ENCODE measurements around the gene TXNDC5. TPM values are rescaled to one million over a fixed set of nuclear protein-coding genes. Genes with fewer than 3 reads are reported as not detected.

TXNDC5 gene
- total and polyA plus RNA-seq, 4 experiments from 2014 or later: 18.1 to 45.7 (median 24.4) TPM

DNA sequence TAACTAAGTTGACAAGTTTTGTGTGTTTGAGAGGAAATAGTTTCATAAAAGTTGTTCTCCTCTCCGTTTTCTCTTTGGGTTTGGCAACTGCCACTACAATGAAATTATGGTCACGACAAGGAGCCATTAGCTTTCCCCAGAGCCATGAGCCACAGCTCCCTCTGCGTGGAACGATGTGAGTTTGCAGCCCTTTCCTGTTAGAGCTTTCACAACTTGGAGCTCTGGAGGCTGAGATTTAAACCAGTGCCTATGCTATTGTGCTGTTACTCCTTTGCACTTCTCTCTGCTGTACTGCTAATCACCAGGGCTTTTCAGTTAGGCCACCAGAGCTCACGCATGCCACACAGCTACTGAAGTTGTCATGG, 29.3 kb upstream of the TXNDC5 start:
- CTCF ChIA-PET (ENCODE audit: partially characterized antibody): no interaction called here
- Histone ChIP-seq H3K4me3 (ENCODE audit: low read length in 2 of 2) (no peak overlapping the region), H3K9me3 (ENCODE audit: control insufficient read depth in 1 of 2, low read length in 2 of 2) (no peaks in the 10 kb centered on the region), H3K36me3 (ENCODE audit: insufficient read depth, low read length) (no peaks in the 10 kb centered on the region), H3K27me3 (ENCODE audit: insufficient read depth, low read length) (no peaks in the 10 kb centered on the region), H3K4me1 (ENCODE audit: insufficient read depth, low read length) (no peaks in the 10 kb centered on the region), H3K27ac (ENCODE audit: low read depth, low read length) (no peak overlapping the region)
- H3K4me3 Mint-ChIP-seq: no peak overlapping the region
- intact Hi-C loops (cut with micrococcal nuclease): no loop called here
- peaks cover 0 to 4% (median 2%) of the 10 kb centered on the region in 8 donors for H3K9me3 Mint-ChIP-seq
- peaks cover 3% of the 10 kb centered on the region in 2 donors for H3K27me3 Mint-ChIP-seq
- no peaks in the 10 kb centered on the region for H3K36me3 Mint-ChIP-seq
- H3K27ac Mint-ChIP-seq: no peak overlapping the region
- DNase-seq: no peak
- no peaks in the 10 kb centered on the region for H3K4me1 Mint-ChIP-seq
- POLR2A ChIA-PET (ENCODE audit: partially characterized antibody): no interaction called here

- Mint-ChIP-seq H3K27me3 (peaks cover 3% of the 10 kb centered on the region in 2 donors), H3K9me3 (peaks cover 0 to 4% (median 2%) of the 10 kb centered on the region in 8 donors), H3K27ac (no peak overlapping the region), H3K36me3 (no peaks in the 10 kb centered on the region), H3K4me3 (no peak overlapping the region), H3K4me1 (no peaks in the 10 kb centered on the region)
- DNase-seq: no peak
- H3K36me3 ChIP-seq (ENCODE audit: insufficient read depth, low read length): no peaks in the 10 kb centered on the region
- H3K4me1 ChIP-seq (ENCODE audit: insufficient read depth, low read length): no peaks in the 10 kb centered on the region
- H3K9me3 ChIP-seq (ENCODE audit: control insufficient read depth in 1 of 2, low read length in 2 of 2): no peaks in the 10 kb centered on the region
- no peak overlapping the region for H3K27ac ChIP-seq (ENCODE audit: low read depth, low read length)
- no peak overlapping the region for H3K4me3 ChIP-seq (ENCODE audit: low read length in 2 of 2)
- POLR2A ChIA-PET (ENCODE audit: partially characterized antibody): no interaction called here
- CTCF ChIA-PET (ENCODE audit: partially characterized antibody): no interaction called here
- no peaks in the 10 kb centered on the region for H3K27me3 ChIP-seq (ENCODE audit: insufficient read depth, low read length)
- intact Hi-C loops (cut with micrococcal nuclease): no loop called here
Measured at GRCh38 chr6:7939184-7939863, 28.7 kb upstream of the TXNDC5 start.

GRCh38 chr6:7938562-7939183, 28.1 kb upstream of the TXNDC5 start:
- POLR2A ChIA-PET (ENCODE audit: partially characterized antibody): no interaction called here
- H3K27ac Mint-ChIP-seq: no peak overlapping the region

GRCh38 chr6:7933794-7934193, 23.2 kb upstream of the TXNDC5 start:
- no peaks in the 10 kb centered on the region for H3K4me1 ChIP-seq (ENCODE audit: insufficient read depth, low read length)
- H3K4me3 ChIP-seq (ENCODE audit: low read length in 2 of 2): no peak overlapping the region
- no peak overlapping the region for H3K4me3 Mint-ChIP-seq
- H3K27me3 ChIP-seq (ENCODE audit: insufficient read depth, low read length): no peaks in the 10 kb centered on the region
- H3K27me3 Mint-ChIP-seq: peaks cover 0 to 3% of the 10 kb centered on the region in 2 donors
- ChIA-PET CTCF (ENCODE audit: partially characterized antibody) (no interaction called here), POLR2A (ENCODE audit: partially characterized antibody) (interaction anchor here (0.7 kb wide), 1 partner anchor 14 kb away, joined by 4 read pairs; no protein-coding TSS in a partner anchor)
- H3K36me3 ChIP-seq (ENCODE audit: insufficient read depth, low read length): no peaks in the 10 kb centered on the region
- no peaks in the 10 kb centered on the region for H3K9me3 ChIP-seq (ENCODE audit: control insufficient read depth in 1 of 2, low read length in 2 of 2)
- H3K27ac ChIP-seq (ENCODE audit: low read depth, low read length): no peak overlapping the region
- no peak overlapping the region for H3K27ac Mint-ChIP-seq
- no peaks in the 10 kb centered on the region for H3K36me3 Mint-ChIP-seq
- no peaks in the 10 kb centered on the region for H3K9me3 Mint-ChIP-seq
- DNase-seq: no peak
- H3K4me1 Mint-ChIP-seq: no peaks in the 10 kb centered on the region
- intact Hi-C loops (cut with micrococcal nuclease): no loop called here

More at GRCh38 chr6:7938562-7939183, 28.1 kb upstream of the TXNDC5 start:
- no peaks in the 10 kb centered on the region for H3K36me3 Mint-ChIP-seq
- Histone ChIP-seq H3K36me3 (ENCODE audit: insufficient read depth, low read length) (no peaks in the 10 kb centered on the region), H3K27ac (ENCODE audit: low read depth, low read length) (no peak overlapping the region), H3K9me3 (ENCODE audit: control insufficient read depth in 1 of 2, low read length in 2 of 2) (no peaks in the 10 kb centered on the region), H3K27me3 (ENCODE audit: insufficient read depth, low read length) (no peaks in the 10 kb centered on the region), H3K4me1 (ENCODE audit: insufficient read depth, low read length) (no peaks in the 10 kb centered on the region), H3K4me3 (ENCODE audit: low read length in 2 of 2) (no peak overlapping the region)
- H3K4me3 Mint-ChIP-seq: no peak overlapping the region
- CTCF ChIA-PET (ENCODE audit: partially characterized antibody): no interaction called here
- DNase-seq: no peak
- intact Hi-C loops (cut with micrococcal nuclease): no loop called here
- H3K27me3 Mint-ChIP-seq: peaks cover 3 to 5% of the 10 kb centered on the region in 2 donors
- H3K4me1 Mint-ChIP-seq: no peaks in the 10 kb centered on the region
- H3K9me3 Mint-ChIP-seq: peaks cover 0 to 4% (median 0%) of the 10 kb centered on the region in 8 donors

GRCh38 chr6:7932625-7933024, 22.0 kb upstream of the TXNDC5 start:
- intact Hi-C loops (cut with micrococcal nuclease): no loop called here
- Histone ChIP-seq H3K27ac (ENCODE audit: low read depth, low read length) (no peak overlapping the region), H3K9me3 (ENCODE audit: control insufficient read depth in 1 of 2, low read length in 2 of 2) (no peaks in the 10 kb centered on the region), H3K4me3 (ENCODE audit: low read length in 2 of 2) (no peak overlapping the region), H3K4me1 (ENCODE audit: insufficient read depth, low read length) (no peaks in the 10 kb centered on the region), H3K27me3 (ENCODE audit: insufficient read depth, low read length) (no peaks in the 10 kb centered on the region), H3K36me3 (ENCODE audit: insufficient read depth, low read length) (no peaks in the 10 kb centered on the region)
- H3K4me1 Mint-ChIP-seq: no peaks in the 10 kb centered on the region
- no peaks in the 10 kb centered on the region for H3K36me3 Mint-ChIP-seq
- DNase-seq: no peak
- POLR2A ChIA-PET (ENCODE audit: partially characterized antibody): no interaction called here
- CTCF ChIA-PET (ENCODE audit: partially characterized antibody): no interaction called here
- peaks cover 5 to 7% of the 10 kb centered on the region in 2 donors for H3K27me3 Mint-ChIP-seq
- no peak overlapping the region for H3K27ac Mint-ChIP-seq
- no peak overlapping the region for H3K4me3 Mint-ChIP-seq
- peaks cover 0 to 2% (median 0%) of the 10 kb centered on the region in 8 donors for H3K9me3 Mint-ChIP-seq

GRCh38 chr6:7924867-7925266, 14.3 kb upstream of the TXNDC5 start:
- Mint-ChIP-seq H3K9me3 (peaks cover 3 to 27% (median 20%) of the 10 kb centered on the region in 8 donors), H3K4me1 (no peaks in the 10 kb centered on the region), H3K27ac (no peak overlapping the region), H3K36me3 (no peaks in the 10 kb centered on the region), H3K27me3 (peaks cover 15% of the 10 kb centered on the region in 2 donors), H3K4me3 (no peak overlapping the region)
- no peak for DNase-seq
- Histone ChIP-seq H3K9me3 (ENCODE audit: control insufficient read depth in 1 of 2, low read length in 2 of 2) (no peaks in the 10 kb centered on the region), H3K4me1 (ENCODE audit: insufficient read depth, low read length) (no peaks in the 10 kb centered on the region), H3K4me3 (ENCODE audit: low read length in 2 of 2) (no peak overlapping the region), H3K27ac (ENCODE audit: low read depth, low read length) (no peak overlapping the region), H3K27me3 (ENCODE audit: insufficient read depth, low read length) (no peaks in the 10 kb centered on the region), H3K36me3 (ENCODE audit: insufficient read depth, low read length) (no peaks in the 10 kb centered on the region)
- ChIA-PET POLR2A (ENCODE audit: partially characterized antibody) (no interaction called here), CTCF (ENCODE audit: partially characterized antibody) (no interaction called here)
- intact Hi-C loops (cut with micrococcal nuclease): no loop called here

DNA sequence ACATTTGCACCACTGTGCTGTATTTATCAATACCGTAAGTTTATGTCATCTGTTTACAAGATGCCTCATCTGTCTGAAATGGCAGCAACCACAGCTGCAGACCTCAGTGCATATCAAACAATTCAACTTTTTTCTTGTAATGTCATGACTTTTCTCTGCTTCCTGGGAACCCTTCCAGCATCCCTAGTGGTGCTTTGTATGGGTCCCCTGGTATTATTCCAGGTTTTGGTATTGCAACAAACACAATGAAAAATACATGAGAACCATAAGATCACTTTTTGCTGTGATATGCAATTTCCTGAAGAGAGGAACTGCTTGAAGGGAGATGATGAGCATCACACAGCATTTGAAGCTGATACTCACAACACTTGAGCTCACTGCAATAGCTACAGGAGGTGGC, 12.0 kb upstream of the TXNDC5 start:
- DNase-seq: no peak
- Mint-ChIP-seq H3K9me3 (peaks cover 3 to 27% (median 20%) of the 10 kb centered on the region in 8 donors), H3K27ac (no peak overlapping the region), H3K36me3 (no peaks in the 10 kb centered on the region), H3K4me1 (no peaks in the 10 kb centered on the region), H3K27me3 (peaks cover 12 to 13% of the 10 kb centered on the region in 2 donors), H3K4me3 (no peak overlapping the region)
- intact Hi-C loops (cut with micrococcal nuclease): no loop called here
- Histone ChIP-seq H3K4me1 (ENCODE audit: insufficient read depth, low read length) (no peaks in the 10 kb centered on the region), H3K4me3 (ENCODE audit: low read length in 2 of 2) (no peak overlapping the region), H3K27ac (ENCODE audit: low read depth, low read length) (no peak overlapping the region), H3K27me3 (ENCODE audit: insufficient read depth, low read length) (no peaks in the 10 kb centered on the region), H3K9me3 (ENCODE audit: control insufficient read depth in 1 of 2, low read length in 2 of 2) (no peaks in the 10 kb centered on the region), H3K36me3 (ENCODE audit: insufficient read depth, low read length) (no peaks in the 10 kb centered on the region)
- CTCF ChIA-PET (ENCODE audit: partially characterized antibody): no interaction called here
- POLR2A ChIA-PET (ENCODE audit: partially characterized antibody): no interaction called here
